T-helper 22 cell (primary cell): ENCODE results near the gene NF2.

Experiments
- DNase-seq: peaks from one replicate; pipeline ENCODE4 v3.0.0-alpha.2; 2020; ENCODE audit warnings: low read depth

The NF2 gene

DNA sequence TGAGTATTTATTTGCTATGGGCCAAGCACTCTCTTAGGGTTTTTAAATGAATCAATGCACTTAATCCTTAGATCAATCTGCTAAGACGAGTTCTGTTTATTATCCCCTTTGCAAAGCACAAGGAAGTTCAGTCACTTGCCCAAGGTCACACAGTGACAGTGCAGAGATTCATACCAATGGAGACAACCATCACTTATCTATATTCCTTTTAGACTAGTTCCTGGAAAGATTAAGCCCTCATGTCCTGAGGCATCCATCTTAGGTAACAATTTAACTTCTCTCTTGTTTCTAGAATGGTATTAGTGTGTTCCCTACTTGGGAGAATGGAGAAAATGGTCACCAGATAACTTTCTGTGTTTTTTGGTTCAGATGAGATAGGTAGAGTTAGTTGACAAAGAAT is 28.3 kb downstream of the NF2 start:
- no peak for DNase-seq

DNA sequence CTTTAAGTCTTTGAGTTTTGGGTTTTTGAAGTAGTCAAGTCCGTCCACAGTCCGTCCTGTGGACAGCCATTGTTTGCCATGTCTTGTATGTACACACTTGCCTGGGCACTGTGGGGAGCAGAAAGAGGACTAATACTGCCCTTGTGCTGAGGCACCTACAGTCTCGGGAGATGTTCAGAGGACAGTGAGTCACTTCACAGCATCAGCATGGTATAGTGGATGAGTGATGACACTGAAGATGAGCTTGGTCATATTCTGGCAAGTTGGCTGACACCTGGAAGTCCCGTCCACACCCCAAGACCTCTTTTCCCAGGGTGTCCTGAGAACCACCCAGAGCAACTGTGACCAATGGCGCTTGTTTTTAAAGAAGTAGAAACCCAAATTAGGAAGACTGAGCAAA is 29.2 kb downstream of the NF2 start:
- DNase-seq, result no peak

DNA sequence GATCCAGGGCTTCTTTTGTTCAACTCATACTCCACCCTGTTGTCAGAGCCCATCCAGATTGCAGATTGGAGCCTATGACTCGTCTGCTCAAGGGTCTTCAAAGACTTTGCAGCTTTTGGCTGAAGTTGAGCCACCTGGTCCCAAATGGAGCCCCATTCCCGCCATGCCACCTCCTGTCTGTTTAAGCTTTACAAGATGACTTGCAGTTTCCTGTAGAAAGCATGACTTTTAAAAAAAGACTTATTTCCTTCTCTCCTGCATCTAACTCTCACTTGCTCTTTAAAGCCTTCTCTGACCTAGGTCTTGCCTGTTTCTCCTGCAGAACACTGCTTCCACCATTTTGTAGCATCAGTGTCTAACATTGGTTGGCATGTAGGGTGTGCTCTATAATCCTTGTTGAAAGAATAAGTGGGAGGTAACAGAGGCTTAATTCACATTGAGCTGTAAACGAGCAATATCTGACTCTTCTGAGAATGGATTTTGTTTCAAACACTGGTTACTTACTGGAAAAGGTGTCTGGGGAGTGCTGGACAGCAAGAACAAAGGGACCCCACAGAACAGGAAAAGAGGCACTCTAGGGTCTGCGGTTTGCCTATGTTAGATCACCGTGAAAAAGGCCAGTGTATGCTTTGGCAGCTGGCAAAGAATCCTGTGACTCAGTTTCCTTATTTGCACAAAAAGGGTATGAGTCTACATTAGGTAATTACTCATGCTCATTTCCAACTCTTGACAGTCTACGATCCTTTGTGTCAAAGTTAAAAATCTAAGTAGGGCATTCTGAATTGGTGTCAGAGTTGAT is 30.3 kb downstream of the NF2 start:
- no peak for DNase-seq

GRCh38 chr22:29634847-29635246 is 31.4 kb downstream of the NF2 start:
- DNase-seq, result no peak

GRCh38 chr22:29635734-29636357 is 32.4 kb downstream of the NF2 start:
- DNase-seq, result no peak

DNA sequence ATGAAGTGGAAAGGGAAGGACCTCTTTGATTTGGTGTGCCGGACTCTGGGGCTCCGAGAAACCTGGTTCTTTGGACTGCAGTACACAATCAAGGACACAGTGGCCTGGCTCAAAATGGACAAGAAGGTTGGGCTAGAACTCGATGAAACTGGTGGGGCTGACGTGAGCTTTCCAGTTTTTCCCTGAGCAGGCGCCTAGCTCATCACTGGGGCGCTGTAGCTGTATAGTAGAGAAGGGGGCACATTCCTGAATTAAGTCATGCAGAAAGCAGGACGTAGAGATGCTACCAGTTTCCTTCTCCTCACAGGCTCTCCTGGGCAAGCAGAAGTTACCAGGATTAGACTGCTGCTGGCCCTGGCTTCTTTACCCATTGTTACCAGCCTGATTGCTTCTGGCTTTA is 33.3 kb downstream of the NF2 start:
- no peak for DNase-seq

- DNase-seq, result no peak
Observed at GRCh38 chr22:29637181-29637580, 33.7 kb downstream of the NF2 start.

DNA sequence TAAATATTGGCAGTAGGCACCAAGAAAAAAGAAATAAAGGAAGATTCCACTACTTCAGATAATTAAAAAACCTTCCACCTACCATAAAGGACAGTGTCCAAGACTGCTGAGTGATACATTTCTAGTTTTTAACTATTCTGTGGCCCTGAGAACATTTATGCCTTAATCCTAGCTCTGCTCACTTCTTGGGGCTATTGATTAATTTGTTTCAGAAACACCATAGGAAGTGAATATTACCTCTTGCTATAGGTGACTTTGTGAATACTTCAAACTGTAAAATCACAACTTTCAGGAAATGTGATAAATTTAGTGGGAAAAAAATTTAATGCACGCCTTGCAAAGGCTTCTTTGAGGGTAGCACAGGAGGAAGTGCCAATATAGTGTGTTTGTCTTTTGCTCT is 35.2 kb downstream of the NF2 start:
- no peak for DNase-seq

DNA sequence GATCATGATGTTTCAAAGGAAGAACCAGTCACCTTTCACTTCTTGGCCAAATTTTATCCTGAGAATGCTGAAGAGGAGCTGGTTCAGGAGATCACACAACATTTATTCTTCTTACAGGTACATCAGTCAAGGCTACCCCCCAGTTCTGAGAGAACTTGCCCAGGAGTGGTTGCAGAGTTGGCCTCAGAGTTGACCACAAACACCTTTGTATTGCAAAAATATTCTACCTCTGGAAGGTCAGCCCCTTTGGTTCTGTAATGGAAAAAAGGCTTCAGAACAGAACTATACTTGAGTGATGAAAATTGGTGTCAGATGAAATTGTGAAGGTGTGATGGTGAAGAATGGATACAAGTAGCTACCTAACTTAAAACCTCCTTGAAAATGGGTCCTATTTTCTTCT is 35.7 kb downstream of the NF2 start:
- DNase-seq, result no peak

- no peak for DNase-seq
Observed at GRCh38 chr22:29641042-29641699, 37.7 kb downstream of the NF2 start.

GRCh38 chr22:29641700-29642330 is 38.4 kb downstream of the NF2 start:
- no peak for DNase-seq

- no peak for DNase-seq
Observed at GRCh38 chr22:29642694-29643093, 39.3 kb downstream of the NF2 start.

DNA sequence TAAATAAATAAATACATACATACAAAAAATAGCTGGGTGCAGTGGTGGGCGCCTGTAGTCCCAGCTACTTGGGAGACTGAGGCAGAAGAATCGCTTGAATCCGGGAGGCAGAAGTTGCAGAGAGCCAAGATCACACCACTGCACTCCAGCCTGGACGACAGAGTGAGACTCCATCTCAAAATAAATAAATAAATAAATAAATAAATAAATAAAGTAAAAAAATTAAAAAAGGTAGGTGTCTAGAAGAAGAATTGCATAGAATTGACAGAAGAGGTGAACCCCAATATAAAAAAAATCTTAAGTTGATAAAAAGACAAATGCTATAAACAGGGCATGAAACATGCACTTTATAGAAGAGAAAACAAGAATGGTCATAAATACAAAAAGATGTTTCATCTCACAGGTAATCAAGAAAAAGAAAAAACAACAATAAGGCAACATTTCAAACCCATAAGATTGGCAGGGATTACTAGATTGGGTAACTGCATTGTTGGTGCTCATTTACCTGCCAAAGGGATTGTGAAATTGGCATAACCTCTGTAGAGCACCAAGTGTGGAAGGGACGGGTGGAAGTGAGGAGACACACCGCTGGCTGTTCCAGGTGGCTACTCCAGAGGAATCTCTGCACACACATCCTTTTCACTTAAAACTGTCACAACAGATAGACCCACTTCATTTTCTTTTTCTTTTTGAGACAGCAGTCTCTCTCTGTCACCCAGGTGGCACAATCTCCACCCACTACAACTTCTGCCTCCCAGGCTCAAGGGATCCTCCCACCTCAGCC is 44.7 kb downstream of the NF2 start:
- DNase-seq, result no peak

- DNase-seq, result no peak
Observed at GRCh38 chr22:29650370-29650769, 46.9 kb downstream of the NF2 start.

DNA sequence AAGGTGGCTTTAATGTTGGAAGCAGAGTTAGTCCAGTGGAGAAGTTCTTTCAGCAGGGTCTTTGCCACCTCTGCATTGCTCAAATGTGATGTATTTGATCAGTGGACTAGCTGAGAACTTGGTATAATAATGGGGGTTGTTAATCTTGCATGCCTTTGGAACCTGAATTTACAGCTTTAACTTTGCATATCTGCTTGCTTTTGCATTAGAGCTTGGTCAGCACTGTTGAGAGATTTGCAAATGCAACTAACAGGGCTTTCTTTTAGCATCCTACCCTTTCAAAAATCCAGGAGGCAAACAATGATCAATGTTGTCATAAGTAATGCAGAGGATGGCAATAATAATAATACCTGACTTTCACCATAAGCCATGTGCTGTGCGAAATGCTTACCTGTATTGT is 48.2 kb downstream of the NF2 start:
- no peak for DNase-seq

DNA sequence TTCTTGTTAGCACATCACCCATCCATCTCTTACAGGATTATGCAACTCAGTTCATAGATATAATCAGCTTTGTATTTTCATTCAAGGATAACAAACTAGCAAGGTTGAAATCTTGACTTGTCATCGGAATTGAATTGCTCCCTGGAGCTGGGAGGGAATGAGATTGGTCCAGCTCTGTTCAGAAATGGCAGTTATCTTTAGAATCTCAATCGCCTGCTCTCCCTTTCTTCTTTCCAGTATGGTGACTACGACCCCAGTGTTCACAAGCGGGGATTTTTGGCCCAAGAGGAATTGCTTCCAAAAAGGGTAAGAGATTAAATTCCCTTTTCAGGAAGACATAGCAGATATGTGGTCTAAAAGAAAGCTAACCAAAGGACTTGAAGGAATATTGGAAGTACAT is 51.0 kb downstream of the NF2 start:
- no peak for DNase-seq

DNA sequence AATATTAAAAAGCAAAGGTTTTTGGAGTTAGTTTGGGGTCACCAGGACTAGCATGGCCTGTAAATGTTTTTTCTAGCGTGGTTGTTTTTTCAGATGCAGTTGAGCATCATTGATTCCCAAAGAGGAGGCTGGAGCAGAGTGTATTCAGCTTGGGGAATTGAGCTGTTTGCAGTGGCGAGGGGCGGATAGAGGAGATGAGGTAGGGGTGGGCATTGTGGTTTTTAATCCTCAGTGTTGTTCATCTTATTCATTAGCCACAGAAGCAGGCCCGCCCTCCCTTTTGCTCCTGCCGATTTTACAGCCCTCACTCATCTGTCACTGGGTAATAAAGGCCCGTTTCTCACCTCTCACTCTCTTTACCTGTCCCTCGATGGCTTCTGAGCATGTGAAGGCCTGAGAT is 51.4 kb downstream of the NF2 start:
- DNase-seq, result no peak

- DNase-seq, result no peak
Observed at GRCh38 chr22:29658176-29658575, 54.7 kb downstream of the NF2 start.

- DNase-seq, result no peak
Observed at GRCh38 chr22:29660021-29660420, 56.6 kb downstream of the NF2 start.

DNA sequence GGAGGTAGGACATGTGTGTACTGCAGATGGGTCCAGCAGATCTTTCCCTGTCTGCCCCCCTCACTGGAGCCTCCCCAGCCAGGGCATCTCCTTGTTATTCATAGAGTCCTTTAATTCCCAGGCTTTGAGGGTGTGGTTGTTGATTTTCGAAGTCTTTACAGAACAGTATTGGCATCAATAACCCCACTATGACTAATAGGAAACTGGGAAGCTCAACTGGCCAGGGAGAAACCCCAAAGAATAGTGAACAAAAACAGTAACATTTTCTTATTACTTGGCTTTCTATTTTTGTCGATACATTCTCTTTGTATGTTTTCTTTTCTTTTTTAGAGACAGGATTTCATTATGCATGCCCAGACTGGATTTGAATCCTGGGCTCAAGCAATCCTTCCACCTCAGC is 57.9 kb downstream of the NF2 start:
- DNase-seq, result no peak

GRCh38 chr22:29663180-29663821 is 59.9 kb downstream of the NF2 start:
- DNase-seq, result no peak

- no peak for DNase-seq
Observed at GRCh38 chr22:29665486-29665885, 62.1 kb downstream of the NF2 start.
